ENCODE data around the gene RBM25.

Gene RBM25

DNA sequence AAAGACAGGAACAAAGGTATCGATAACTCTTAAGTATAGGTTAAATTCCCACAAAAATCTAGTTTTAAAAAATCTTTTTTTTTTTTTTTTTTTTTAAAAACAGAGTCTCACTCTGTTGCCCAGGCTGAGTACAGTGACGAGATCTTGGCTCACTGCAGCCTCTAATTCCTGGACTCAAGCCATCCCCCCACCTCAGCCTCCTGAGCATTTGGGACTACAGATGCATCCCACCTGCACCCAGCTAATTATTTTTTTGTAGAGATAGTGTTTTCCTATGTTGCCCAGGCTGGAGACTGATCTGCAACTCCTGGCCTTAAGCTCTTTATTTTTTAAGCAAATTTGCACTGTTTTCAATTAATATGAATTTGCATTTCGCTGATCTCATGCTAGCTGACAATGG is 87.8 kb downstream of the RBM25 start:
- TF ChIP-seq, protein P1, sequence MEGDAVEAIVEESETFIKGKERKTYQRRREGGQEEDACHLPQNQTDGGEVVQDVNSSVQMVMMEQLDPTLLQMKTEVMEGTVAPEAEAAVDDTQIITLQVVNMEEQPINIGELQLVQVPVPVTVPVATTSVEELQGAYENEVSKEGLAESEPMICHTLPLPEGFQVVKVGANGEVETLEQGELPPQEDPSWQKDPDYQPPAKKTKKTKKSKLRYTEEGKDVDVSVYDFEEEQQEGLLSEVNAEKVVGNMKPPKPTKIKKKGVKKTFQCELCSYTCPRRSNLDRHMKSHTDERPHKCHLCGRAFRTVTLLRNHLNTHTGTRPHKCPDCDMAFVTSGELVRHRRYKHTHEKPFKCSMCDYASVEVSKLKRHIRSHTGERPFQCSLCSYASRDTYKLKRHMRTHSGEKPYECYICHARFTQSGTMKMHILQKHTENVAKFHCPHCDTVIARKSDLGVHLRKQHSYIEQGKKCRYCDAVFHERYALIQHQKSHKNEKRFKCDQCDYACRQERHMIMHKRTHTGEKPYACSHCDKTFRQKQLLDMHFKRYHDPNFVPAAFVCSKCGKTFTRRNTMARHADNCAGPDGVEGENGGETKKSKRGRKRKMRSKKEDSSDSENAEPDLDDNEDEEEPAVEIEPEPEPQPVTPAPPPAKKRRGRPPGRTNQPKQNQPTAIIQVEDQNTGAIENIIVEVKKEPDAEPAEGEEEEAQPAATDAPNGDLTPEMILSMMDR (conservative IDR thresholded peaks at IDR 0.05; ENCODE audit: low read depth, low read length), result no peak
- no peak overlapping the region for H3K4me3 ChIP-seq (ENCODE audit: low read length)
- DNase-seq (ENCODE audit: low read depth), result no peak

DNA sequence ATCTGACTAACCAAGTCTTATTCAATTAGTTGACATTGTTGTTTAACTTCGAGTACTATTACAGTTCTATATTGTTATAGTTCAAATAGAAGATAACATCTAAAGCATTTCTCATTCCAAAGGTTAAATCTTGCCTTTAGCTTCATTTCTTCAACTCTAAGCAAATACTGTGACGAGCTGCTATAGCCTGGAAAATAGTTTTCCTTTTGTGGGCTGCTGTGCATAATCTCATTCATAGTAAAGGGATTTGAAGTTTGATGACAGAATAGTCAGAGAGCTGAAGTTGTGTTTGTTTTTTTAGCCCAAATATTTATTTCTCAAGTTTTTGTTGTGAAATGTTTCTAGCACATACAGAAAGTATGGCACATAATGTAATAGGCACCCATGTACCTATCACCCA is 91.4 kb downstream of the RBM25 start:
- DNase-seq (ENCODE audit: low read depth), result no peak
- H3K4me3 ChIP-seq (ENCODE audit: low read length), result no peak overlapping the region
- TF ChIP-seq, protein P1 (conservative IDR thresholded peaks at IDR 0.05; ENCODE audit: low read depth, low read length), result no peak

DNA sequence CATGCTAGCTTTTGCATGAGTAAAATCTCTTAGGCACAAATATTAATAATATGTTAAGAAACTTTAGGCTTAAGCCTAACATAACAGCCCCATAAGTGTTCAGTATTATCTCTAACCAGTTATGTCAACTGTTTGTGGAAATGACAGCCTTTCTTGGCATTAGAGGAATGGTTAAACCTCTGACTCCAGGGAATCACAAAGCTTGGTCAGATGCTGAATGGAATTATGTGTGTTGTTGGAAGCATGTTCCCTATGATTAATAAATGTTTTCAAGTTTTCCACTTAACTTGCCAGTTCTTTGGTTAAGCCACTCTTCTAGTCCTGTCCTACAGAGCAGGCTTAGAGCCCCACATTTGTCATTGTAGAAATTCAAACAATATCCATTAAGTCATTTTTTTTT is 94.9 kb downstream of the RBM25 start:
- no peak for DNase-seq (ENCODE audit: low read depth)
- TF ChIP-seq, protein P1 (conservative IDR thresholded peaks at IDR 0.05; ENCODE audit: low read depth, low read length), result no peak
- no peak overlapping the region for H3K4me3 ChIP-seq (ENCODE audit: low read length)

DNA sequence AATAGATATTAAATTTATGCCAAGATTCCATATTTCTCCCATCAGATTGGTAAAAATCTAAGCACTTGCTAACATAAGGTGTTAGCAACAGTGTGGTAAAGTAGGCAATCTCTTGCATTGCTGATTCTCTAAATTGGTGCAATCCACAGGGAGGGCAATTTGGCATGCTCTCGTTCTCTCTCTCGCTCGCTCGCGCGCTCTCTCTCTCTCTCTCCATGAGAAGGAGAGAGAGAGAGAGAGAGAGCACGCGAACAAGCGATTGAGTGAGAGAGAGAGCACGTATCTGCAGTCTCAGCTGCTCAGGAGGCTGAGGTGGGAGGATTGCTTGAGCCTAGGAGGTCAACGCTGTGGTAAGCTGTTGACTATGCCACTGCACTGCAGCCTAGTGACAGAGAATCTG is 103.9 kb downstream of the RBM25 start:
- no peak for DNase-seq (ENCODE audit: low read depth)
- H3K4me3 ChIP-seq (ENCODE audit: low read length), result no peak overlapping the region
- TF ChIP-seq, protein P1 (conservative IDR thresholded peaks at IDR 0.05; ENCODE audit: low read depth, low read length), result no peak

DNA sequence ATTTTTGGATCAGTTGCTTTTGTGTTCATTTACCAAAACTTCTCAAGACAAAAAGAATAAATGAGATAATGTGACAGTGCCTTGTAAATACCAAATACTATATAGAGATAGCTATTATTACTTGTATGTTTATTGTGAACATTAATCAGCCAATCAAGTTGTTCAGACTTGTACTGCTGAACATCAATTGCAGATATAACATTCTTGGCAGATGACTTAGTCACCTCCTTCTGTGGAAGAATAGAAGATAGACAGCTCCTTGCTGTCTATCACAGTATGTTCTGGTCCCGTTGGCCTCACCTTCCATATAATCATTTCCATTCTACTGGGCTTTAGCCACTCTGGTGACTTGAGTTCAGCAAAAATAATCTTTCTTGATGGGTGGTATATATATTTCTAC is 108.1 kb downstream of the RBM25 start:
- no peak overlapping the region for H3K4me3 ChIP-seq (ENCODE audit: low read length)
- no peak for DNase-seq (ENCODE audit: low read depth)
- TF ChIP-seq, protein P1 (conservative IDR thresholded peaks at IDR 0.05; ENCODE audit: low read depth, low read length), result no peak

DNA sequence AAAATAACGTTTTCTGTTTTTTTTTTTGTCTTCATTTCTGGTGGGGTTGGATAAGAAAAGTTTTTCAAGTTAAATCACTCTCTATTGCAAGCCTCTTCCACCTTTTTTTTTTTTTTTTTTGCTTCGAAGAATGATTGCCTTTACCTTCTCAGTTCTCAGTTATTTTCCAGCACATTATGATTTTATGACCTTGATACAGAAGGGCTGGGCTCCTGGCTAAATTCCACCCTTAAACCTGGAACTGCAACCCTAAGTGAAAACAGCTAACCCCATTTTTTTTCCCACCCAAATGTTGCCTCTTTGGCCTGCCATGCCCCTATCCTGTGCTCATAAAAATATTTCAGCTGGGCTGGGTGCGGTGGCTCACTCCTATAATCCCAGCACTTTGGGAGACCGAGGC is 109.4 kb downstream of the RBM25 start:
- H3K4me3 ChIP-seq (ENCODE audit: low read length), result no peak overlapping the region
- TF ChIP-seq, protein P1 (conservative IDR thresholded peaks at IDR 0.05; ENCODE audit: low read depth, low read length), result no peak
- DNase-seq (ENCODE audit: low read depth), result no peak

DNA sequence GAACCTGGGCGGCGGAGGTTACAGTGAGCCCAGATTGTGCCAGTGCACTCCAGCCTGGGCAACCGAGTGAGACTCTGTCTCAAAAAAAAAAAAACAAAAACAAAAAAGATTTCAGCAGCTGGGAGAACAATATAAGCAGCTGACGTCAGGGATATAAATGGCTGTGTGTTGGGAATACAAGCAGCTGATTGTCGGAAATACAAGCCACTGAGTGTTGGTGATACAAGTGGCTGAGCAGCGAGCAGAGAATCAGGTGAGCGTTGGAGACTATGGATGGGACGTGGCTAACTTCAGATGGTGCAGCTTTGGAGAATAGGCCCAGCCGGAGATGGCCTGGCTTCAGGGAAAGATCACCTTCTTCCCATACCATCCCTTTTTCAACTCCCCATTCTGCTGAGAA is 109.9 kb downstream of the RBM25 start:
- TF ChIP-seq, protein P1 (conservative IDR thresholded peaks at IDR 0.05; ENCODE audit: low read depth, low read length), result no peak
- no peak overlapping the region for H3K4me3 ChIP-seq (ENCODE audit: low read length)
- DNase-seq (ENCODE audit: low read depth), result no peak

Data from retinal pigment epithelial cell (primary cell).